Ectodermal cell (in vitro differentiated cells): Measurements from ENCODE around the gene NDRG4.

ENCODE experiments used
- H3K27ac ChIP-seq: 2 replicates; pipeline ENCODE4 v1.7.0; 2013; ENCODE audit warnings: mild to moderate bottlenecking, low read depth, low read length; ENCODE audit not compliant: insufficient read depth, poor library complexity, severe bottlenecking
- H3K27me3 ChIP-seq: 2 replicates; pipeline ENCODE4 v1.7.0; 2013; ENCODE audit warnings: mild to moderate bottlenecking, low read length; ENCODE audit not compliant: insufficient read depth, control insufficient read depth, poor library complexity, severe bottlenecking
- H3K36me3 ChIP-seq: one replicate; pipeline ENCODE4 v1.7.0; 2013; ENCODE audit warnings: low read length; ENCODE audit not compliant: control insufficient read depth, insufficient read depth
- H3K4me1 ChIP-seq: one replicate; pipeline ENCODE4 v1.7.0; 2013; ENCODE audit warnings: low read length; ENCODE audit not compliant: control insufficient read depth, insufficient read depth
- H3K4me3 ChIP-seq: 2 replicates; pipeline ENCODE4 v1.7.0; 2013; ENCODE audit warnings: low read depth, low read length, control low read depth; ENCODE audit not compliant: insufficient read depth
- H3K9me3 ChIP-seq: 2 replicates; pipeline ENCODE4 v1.7.0; 2013; ENCODE audit warnings: mild to moderate bottlenecking, low read length, moderate library complexity; ENCODE audit not compliant: control insufficient read depth
- WGBS, 2 experiments: methylation state at CpG; one replicate each; pipeline ENCODE4 v1.1.7; 2013; ENCODE audit warnings: missing lambda C conversion rate in 2 of 2; 5-methylcytosine and 5-hydroxymethylcytosine counted together

The NDRG4 gene

DNA sequence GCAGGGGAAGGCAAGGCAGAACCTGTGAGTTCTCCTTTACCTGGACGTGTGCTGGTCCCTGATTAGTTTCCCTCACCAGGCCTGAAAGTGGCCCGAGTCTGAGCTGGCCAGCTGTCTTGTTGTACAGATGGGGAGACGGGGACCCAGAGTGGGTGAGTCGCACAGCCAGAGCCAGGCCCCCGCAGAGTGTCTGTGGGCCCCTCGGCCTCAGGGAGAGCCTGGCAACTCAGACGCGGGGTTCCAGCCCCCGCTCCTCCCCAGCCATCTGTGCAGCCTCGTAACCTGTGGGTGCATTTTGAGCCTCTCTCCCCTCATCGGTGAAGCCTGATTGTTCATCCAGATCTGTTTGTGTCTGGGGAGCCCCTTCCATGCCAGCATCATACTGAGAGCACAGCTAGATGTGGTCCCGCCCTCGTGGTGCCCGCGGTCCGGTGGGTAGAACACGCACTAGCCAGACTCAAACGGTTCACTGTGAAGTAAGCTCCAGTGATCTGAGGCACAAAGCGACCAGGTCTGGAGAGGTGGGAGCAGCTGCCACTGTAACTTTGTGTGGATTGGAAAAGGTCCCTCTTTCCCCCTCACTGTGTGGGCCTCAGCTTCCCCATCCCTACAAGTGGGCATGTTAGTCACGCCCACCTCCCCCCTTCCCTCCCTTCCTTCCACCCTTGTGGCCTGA lies 6.0 kb upstream of the NDRG4 start:
- Histone ChIP-seq H3K36me3 (no peaks in the 10 kb centered on the region), H3K4me3 (no peak overlapping the region), H3K27ac (peak overlapping the region; percentile 26), H3K4me1 (peaks cover 42% of the 10 kb centered on the region), H3K27me3 (no peaks in the 10 kb centered on the region), H3K9me3 (no peaks in the 10 kb centered on the region)
- 91 to 93% methylated on average over 20 of the region's 20 CpGs for WGBS, 2 experiments

DNA sequence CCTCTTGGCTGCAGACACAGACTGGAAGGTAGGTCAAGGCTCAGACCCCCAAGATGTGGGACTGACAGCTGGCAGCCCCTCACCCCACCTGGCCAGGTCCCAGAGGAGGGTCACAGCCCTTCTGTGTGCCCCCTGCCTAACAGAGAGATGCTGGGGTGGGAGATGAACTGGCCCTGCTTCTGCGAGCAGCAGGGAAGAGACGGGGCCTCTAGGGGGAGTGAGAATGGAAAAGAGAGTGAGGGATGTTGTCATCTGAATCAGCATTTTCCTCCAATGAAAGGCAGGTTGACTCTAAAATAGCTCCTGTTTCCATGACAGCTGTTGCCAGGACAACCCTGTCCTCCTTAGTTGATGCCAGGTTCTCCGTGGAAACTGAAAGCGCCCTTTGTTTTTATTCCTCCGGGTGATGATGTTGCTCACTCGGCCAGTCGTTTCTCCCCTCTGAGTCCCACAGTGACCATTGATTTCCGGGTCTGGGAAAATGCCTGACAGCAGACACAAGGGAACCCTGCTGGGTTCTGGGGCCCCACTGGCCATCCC lies 4.9 kb upstream of the NDRG4 start:
- no peak overlapping the region for H3K4me3 ChIP-seq
- H3K9me3 ChIP-seq = no peaks in the 10 kb centered on the region
- H3K4me1 ChIP-seq = peaks cover 42% of the 10 kb centered on the region
- peaks cover under 1% of the 10 kb centered on the region for H3K27me3 ChIP-seq
- WGBS, 2 experiments = 3 to 5% methylated on average over 8 of the region's 8 CpGs
- H3K36me3 ChIP-seq = no peaks in the 10 kb centered on the region
- H3K27ac ChIP-seq = peak overlapping the region; percentile 92

DNA sequence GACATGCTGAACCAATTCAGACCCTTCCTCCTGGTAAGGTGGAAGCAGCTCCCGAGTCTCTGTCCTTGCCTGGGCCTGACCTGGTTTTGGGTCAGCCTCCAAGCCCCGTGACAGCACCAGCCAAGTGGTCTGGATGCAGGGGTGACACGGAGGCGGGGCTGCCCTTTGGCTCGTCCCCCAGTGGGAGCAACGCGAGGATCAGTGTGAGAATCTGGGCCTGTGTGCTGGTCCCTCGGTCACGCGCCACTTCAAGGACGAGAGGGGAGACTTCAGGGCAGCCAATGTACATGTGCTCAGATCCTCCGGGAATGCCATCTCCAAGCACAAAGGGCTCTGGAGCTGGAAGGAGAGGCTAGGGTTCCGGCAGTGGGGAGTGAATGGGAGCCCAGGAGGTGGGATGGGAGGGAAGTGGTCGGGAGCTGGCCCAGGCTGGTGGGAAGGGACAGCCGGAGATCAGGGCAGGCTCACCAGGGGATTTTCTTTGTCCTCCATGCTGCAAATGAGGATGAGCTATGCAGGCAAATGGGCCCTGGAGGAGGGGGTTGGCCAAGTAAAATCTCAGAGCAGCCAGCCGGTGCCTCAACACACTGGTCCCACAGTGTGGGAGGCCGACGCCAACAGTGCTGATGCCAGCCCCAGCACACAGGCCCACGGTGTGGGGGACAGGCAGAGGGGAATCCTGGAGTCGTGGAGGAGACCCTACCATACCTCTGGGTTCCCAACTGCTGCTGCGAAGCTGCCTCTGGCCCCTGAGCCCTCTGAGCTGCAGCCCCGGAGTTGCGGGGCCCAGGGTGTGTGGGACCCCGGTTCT lies 4.2 kb upstream of the NDRG4 start:
- Histone ChIP-seq H3K9me3 (no peaks in the 10 kb centered on the region), H3K27ac (peak overlapping the region; percentile 92), H3K4me3 (no peak overlapping the region), H3K4me1 (peaks cover 42% of the 10 kb centered on the region), H3K36me3 (no peaks in the 10 kb centered on the region), H3K27me3 (peaks cover 7% of the 10 kb centered on the region)
- WGBS, 2 experiments = 48 to 51% methylated on average over 24 of the region's 24 CpGs

DNA sequence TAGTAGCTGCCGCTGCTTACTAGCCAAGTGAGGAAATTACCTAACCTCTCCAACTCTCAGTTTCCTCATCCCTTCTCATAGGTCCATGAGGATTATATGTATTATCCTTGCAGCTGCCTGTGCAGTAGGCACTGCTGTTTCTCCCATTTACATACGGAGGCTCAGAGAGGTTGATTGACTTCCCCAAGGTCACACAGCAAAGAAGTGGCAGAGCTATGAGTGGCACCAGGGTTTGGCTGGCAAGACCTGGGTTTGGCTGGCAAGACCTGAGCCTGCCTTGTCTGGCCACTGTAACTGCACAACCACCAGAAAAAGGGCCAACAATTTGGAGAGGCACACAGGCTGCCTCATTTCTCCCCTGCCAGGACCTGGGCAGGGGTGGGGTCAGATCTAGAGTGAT lies 2.5 kb upstream of the NDRG4 start:
- H3K4me3 ChIP-seq = no peak overlapping the region
- H3K27me3 ChIP-seq = peaks cover 23% of the 10 kb centered on the region
- H3K9me3 ChIP-seq = no peaks in the 10 kb centered on the region
- no peaks in the 10 kb centered on the region for H3K36me3 ChIP-seq
- WGBS, 2 experiments = 91 to 92% methylated on average over 2 of the region's 2 CpGs
- H3K27ac ChIP-seq = no peak overlapping the region
- peaks cover 43% of the 10 kb centered on the region for H3K4me1 ChIP-seq

DNA sequence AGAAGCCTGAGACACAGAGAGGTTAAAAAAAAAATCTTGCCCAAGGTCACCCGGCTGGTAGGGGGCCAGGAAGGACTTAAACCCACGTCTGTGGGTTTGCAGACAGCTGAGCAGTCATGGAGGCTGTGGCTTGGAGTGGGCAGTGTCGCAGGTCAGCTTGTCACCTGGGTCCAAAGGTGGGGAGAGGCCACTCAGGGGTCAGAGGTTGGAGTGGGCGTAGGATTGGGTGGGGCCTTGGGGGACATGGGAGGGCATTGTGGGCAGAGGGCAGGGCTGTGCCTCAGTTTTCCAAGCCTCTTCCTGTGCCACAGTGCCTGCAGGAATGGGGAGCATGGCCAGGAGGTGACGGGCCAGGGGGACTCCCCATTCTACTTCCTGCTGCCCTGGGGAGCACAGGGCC lies 2.0 kb upstream of the NDRG4 start:
- WGBS, 2 experiments = 83 to 86% methylated on average over 5 of the region's 5 CpGs
- Histone ChIP-seq H3K4me3 (no peak overlapping the region), H3K4me1 (peaks cover 38% of the 10 kb centered on the region), H3K27me3 (peaks cover 23% of the 10 kb centered on the region), H3K36me3 (no peaks in the 10 kb centered on the region), H3K27ac (no peak overlapping the region), H3K9me3 (no peaks in the 10 kb centered on the region)

DNA sequence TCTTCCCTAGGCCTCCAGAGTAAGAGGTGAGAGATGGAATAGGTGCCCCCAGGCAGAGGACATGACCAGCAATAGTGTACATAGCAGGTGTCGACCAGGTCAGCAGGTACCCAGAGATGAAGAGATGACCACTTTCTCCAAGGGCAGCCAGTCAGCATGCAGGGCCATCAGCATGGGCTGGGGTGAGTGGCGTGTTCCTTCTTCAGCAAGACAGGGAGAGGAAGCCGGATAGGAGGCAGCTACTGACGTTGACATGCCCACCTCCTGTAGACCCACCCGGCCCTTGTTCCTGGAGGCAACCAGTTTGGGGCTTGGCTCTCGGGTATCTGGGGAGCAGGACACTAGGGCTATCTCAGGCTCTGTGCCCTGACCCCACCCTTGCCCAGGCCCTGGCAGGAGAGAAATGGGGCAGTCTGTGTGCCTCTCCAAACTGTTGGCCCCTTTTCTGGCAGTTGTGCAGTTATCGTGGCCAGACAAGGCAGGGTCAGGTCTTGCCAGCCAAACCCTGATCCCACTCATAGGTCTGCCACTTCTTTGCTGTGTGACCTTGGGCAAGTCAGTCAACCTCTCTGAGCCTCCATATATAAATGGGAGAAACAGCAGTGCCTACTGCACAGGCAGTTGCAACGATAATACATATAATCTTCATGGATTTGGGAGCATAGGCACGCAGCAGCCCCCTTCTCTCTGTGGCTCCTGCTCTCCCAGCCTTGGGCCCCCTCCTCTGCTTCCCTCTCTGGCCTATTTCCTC lies 1.4 kb upstream of the NDRG4 start:
- no peaks in the 10 kb centered on the region for H3K36me3 ChIP-seq
- 81 to 82% methylated on average over 9 of the region's 9 CpGs for WGBS, 2 experiments
- no peaks in the 10 kb centered on the region for H3K9me3 ChIP-seq
- peaks cover 23% of the 10 kb centered on the region for H3K27me3 ChIP-seq
- peaks cover 35% of the 10 kb centered on the region for H3K4me1 ChIP-seq
- H3K4me3 ChIP-seq = no peak overlapping the region
- H3K27ac ChIP-seq = no peak overlapping the region

DNA sequence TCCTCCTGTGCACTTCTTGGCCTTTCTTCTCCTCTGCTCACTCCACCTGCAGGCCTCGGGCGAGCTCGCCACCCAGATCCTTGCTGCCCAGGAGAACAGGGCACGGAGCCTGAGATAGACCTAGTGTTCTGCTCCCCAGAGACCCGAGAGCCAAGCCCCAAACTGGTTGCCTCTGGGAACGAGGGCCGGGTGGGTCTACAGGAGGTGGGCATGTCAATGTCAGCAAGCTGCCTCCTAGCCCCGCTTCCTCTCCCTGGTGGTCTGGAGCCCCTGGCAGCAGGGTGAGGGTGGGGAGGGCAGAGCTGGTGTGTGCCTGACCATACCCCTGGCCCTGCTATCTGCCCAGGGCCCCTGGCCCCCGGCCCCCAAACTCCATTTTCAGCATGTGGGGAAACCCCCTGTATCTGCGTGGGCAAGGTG lies 841 bp upstream of the NDRG4 start:
- WGBS, 2 experiments = 80 to 81% methylated on average over 10 of the region's 10 CpGs
- H3K36me3 ChIP-seq = no peaks in the 10 kb centered on the region
- no peaks in the 10 kb centered on the region for H3K9me3 ChIP-seq
- peaks cover 23% of the 10 kb centered on the region for H3K27me3 ChIP-seq
- peaks cover 29% of the 10 kb centered on the region for H3K4me1 ChIP-seq
- no peak overlapping the region for H3K4me3 ChIP-seq
- H3K27ac ChIP-seq = no peak overlapping the region

DNA sequence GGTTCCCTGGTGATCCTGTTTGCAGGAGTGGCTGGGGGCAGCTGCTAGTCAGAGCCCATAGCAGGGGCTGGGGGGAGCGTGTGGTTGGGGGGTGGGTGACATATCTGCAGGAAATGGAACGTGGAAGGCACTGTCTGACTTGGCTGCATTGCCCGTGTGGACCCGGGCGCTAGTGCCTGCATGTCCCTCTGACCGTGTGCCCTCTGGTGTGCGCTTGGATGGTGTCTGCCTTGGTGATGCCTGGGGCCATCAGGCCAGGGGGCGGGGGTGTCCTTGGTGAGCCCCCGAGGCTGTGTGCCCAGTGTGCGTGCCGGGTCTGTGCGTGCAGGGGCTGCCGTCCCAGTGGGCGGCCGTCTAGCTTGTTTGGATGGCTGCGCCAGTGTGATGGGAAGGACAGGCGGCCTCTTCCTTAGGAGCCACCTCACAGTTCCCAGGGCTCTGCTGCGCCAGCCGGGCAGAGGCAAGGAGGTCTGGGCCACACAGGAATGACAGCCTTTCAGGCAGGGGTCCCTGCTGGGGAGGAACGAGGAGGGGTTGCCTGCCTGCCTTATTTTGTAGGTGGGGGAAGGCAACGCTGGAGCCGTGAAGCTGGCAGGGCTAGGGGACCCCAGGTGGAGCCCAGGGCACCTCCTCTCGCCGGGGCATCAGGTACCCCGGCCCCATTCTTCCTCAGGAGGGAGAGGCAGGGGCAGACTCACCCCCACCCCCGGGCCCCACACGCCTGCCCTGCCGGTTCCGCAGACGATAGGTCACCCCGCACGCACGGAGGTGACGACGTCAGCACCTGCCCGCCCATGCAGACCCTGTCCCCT lies 693 bp downstream of the NDRG4 start:
- peaks cover 19% of the 10 kb centered on the region for H3K4me1 ChIP-seq
- H3K9me3 ChIP-seq = no peaks in the 10 kb centered on the region
- peaks cover 23% of the 10 kb centered on the region for H3K27me3 ChIP-seq
- H3K27ac ChIP-seq = no peak overlapping the region
- 2% methylated on average over 36 of the region's 36 CpGs for WGBS, 2 experiments
- H3K36me3 ChIP-seq = no peaks in the 10 kb centered on the region
- peak overlapping the region; percentile 56 for H3K4me3 ChIP-seq

DNA sequence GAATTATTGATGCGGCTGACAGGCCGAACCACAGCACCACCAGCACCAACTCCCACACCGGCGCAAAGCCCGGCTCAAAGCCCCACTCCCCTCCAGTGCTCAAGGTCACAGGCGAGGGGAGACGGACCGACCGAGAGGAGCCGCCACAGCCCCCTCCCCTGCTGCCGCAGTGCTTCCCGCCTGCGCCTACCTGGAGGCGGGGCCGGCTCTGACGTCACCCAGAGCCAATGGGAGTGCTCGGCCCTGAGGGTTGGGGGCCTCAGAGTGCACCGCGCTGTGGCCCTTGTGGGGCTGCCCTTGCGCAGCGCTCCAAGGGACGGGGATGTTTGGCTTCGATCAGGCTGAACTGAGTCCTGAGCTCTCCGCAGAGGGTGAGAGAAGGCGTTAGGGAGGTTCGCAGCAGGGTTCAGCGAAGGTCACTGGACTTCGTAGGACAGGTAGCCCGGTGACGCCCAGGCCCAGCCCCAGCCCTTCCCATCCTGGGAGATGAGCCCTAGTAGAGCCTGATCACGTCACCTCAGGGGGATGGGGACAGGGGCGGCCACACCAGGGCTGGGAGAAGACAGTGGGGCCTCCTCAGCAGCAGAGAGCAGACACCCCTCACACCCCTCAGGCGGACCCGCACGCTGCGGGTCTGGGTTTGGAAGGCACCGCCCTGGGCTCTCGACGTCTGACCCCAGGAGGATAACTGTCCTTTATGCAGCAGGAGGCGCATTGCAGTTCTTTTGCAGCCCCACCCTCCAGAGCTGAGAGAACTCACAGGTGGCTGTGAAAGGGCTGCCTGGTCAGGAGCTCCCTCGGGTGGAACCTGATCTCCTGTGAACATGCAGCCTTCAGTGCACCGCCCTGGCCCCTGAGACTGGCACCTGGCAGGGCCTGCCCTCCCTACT lies 1.5 kb downstream of the NDRG4 start:
- Histone ChIP-seq H3K27me3 (peaks cover 23% of the 10 kb centered on the region), H3K4me1 (peaks cover 10% of the 10 kb centered on the region), H3K4me3 (peak overlapping the region; percentile 56), H3K9me3 (no peaks in the 10 kb centered on the region), H3K27ac (no peak overlapping the region), H3K36me3 (no peaks in the 10 kb centered on the region)
- 10 to 11% methylated on average over 42 of the region's 42 CpGs for WGBS, 2 experiments
